GM19239 (cell line): ENCODE measurements around the gene OCIAD1.
"Not testable (repeated sequence)": the region's sequence is repeated elsewhere in the genome, so short reads cannot be mapped to it uniquely, and the experiment has no call there.

ENCODE experiments used
- DNase-seq: peaks from one replicate; pipeline ENCODE4 v3.0.0; 2011; ENCODE audit warnings: low spot score; ENCODE audit not compliant: insufficient read length
- FAIRE-seq: peaks from 2 replicates; lab custom pipeline; 2011; peaks lifted over from hg19 to GRCh38; lab: Jason Lieb, UNC

The OCIAD1 gene, protein sequence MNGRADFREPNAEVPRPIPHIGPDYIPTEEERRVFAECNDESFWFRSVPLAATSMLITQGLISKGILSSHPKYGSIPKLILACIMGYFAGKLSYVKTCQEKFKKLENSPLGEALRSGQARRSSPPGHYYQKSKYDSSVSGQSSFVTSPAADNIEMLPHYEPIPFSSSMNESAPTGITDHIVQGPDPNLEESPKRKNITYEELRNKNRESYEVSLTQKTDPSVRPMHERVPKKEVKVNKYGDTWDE

DNA sequence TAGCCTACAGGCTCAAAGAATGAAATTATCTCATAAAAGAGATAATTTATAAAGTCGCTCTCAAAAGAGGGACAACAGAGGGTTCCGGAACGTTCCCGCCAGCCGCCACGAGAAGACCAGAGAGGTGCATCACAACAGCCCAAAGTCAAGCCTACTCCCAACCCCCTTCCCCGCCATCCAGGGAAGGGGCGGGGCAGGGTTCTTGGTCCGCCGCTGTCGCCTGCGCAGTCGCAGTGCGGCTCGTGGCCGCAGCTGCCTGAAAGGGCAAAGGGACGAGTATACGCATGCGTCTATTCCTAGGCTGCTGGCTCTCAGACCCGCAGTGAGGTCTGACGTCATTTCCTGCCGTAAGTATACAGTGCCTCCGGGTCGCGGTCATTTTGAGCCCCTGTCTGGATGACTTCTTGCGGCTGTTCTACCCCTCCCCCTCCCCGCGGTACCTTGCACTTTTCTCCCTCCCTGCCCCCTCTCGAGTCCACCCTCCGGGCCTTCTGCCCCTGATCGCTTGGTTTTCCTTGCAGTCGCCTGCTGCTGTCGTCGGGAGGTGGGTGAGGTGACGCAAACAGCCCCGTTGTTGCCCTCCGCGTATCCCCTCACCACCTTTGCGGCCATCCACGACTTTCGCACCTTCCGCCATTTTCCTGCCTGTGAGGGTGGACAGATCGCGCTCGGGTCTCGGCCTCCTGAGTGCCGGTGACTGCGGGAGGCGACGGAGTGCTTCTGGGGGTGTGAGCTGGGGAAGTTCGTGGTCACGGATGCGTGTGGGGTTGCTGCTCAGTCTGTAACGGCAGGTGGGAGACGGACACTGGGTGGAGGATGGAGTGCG lies at the start of gene OCIAD1:
Gene OCIAD1 (plus strand): TSS at position 383 of the 826 bp plus-strand sequence. CDS start 1,537 bp downstream, outside the sequence.
- DNase-seq (peak; percentile 90), FAIRE-seq (peak; percentile 99)

DNA sequence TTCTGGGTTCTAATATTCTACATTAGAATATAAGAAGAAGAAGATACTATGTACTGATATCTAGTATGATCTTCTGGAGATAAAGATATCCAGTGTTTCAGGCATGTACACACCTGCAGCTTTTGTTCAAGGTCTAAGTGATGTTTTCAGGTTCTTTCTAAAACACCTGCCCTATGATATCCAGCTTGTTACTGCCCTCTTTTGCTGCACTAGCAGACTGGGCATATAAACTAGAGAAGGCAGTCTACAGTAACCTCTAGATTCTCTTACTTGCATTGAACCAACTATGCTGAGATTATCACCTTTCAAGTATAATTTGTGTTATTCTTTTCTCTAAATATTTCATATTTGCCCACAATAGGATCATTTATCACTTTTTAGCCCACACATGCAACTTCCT lies 48.9 kb upstream of the OCIAD1 start:
- DNase-seq (no peak), FAIRE-seq (peak; percentile 37)

DNA sequence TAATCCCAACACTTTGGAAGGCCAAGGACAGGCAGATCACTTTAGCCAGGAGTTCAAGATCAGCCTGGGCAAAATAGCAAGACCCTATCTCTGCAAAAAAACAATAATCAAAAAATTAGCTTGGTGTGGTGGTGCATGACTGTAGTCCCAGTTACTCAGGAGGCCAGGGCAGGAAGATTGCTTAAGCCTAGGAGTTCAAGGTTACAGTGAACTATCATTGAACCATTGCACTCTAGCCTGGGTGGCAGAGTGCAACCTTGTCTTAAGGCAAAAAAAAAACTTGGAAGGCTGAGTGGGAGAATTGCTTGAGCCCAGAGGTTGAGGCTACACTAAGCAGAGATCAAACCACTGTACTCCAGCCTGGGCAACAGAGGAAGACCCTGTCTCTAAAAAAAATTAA lies 45.6 kb upstream of the OCIAD1 start:
- no peak for DNase-seq
- FAIRE-seq = no peak

DNA sequence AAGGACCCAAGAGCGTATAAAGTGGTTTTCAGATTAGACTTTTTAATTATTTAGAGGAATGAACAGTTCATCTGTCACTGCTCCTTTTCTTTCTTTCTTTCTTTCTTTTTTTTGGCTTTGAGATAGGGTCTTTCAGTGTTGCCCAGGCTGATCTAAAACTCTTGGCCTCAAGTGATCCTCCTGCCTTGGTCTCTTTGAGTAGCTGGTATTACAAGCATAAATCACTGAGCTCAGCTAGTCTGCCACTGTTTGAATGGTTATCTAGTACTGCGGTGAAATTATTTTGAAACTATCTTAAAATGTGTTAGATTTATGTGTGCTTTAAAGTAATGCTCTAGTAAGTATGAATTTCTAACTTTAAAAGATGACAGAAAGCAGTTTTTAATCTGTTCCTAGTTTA lies 44.3 kb upstream of the OCIAD1 start:
- FAIRE-seq (no peak), DNase-seq (no peak)

DNA sequence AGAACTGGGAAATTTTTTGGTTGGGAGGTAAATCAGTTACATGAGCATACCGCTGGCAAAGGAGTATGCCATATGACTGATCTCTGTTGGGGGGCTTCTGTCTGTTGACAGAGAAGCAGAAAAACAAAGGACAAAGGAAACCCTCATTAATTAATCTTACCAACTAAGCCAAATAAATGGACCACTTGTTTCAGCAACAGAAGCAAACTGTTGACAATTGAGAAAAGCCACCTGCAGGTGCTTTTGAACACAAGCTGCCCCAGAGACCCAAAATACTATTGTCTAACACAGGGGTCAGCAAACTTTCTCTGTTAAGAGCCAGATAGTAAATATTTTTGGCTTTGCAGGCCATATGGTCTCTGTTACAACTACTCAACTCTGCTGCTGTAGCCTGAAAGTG lies 43.8 kb upstream of the OCIAD1 start:
- DNase-seq (no peak), FAIRE-seq (no peak)

DNA sequence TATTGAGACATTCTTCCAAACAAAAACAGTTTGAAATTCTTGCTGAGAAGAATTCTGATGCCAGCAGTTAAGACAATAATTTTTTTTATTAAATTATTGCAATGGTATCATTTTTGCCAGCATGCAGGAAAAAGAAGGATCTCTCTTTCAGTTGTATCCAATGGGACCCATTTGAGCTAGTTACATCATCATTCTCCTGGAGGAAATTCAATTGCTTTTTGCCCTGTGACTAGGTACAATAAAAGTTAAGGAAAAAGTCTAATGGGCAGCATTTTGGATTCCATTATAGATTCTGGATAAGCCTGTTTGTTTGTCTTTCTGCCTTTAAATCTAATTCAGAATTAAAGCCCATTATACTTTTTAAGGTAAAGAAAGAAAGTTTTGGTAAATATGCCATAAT lies 40.3 kb upstream of the OCIAD1 start:
- DNase-seq = no peak
- no peak for FAIRE-seq

DNA sequence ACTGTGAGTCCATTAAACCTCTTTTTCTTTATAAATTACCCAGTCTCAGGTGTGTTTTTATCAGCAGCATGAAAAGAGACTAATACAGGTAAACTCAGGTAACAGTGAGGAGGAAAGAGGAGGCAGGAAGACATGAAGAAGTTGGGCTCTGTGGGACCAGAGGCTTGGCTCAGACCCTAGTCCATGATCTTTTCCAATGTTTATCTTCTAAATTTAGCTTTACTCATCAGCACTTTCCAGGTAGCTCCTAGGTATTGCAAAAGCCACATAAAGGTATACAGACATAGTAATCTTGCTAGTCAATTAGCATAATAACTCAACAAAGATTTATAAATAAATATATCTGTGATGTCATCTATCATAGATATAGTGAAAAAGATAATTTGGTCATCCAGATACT lies 39.6 kb upstream of the OCIAD1 start:
- no peak for DNase-seq
- no peak for FAIRE-seq

DNA sequence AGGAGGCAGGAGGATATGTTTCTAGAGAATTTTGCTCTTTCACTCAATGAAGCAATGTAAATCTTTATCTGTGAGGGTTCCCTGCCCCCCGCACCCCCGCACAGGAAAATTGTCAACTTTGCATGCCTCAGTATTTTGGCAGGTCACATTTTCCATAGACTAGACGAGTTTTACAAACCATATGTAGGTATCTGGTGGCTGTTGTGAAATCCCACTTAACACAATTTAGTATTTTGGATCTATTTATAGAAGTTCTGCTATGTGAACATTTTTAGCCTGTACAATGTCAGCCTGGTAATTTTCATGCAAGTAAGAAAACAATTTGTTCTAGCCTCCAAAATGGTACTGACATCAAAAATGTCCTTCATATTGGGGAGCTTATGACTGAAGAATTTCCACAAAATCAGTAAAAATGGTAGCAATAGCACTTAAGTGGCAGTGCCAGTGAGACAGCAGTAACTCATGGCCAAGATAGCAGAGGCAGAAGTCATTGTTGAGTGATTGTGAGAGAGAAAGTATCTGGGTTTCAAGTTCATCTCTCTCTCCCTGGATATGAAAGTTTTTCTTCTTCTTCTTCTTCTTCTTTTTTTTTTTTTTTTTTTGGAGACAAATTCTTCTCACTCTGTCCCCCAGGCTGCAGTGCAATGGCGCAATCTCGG lies 38.4 kb upstream of the OCIAD1 start:
- FAIRE-seq (peak; percentile 78), DNase-seq (no peak)

DNA sequence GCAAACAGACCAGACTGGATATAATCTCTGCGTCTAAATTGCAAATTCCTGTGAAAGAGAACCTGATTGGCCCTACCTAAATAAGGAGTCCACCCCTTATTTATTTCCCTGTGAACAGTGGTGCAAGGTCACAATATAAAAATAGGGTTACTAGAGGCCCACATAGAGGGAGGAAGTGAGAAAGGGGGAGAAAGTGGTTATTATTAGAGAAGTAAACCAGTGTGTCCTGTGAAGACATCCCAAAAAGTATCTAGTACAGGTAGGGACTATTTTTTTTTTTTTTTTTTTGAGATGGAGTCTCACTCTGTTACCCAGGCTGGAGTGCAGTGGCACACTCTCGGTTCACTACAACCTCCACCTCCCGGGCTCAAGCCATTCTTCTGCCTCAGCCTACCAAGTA lies 35.8 kb upstream of the OCIAD1 start:
- no peak for DNase-seq
- peak; percentile 18 for FAIRE-seq

DNA sequence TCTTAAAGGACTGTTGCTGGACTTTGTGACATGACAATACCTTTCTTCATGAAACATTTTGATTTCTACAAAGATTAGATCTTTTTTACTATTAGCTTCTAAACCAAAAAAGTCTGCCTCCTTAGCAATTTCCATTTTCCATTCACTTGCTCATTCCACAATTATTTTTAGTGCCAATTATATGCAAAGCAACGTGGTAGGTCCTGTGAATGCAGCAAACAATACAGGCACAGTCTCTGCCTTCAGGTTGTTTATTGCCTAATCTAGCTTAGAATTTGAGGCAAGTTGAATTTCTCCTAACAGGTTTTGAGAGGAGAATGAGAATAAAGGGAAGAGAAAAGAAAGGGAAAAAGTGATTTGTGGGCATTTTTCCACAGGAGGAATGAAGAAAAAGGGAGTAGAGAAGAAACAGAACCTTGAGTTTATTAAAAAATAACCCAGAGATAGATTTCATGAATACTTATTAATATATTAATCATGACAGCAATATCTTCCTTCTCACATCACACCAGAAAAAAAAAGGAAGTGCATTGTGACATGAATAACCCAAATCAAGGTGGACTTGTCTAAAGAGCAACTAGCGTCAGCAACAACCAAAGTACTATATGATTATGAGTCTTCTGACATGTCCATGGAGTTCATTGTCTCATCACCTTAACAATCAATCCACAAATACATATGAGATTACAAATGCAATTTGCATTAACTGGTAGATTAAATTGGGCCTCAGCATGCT lies 34.5 kb upstream of the OCIAD1 start:
- FAIRE-seq (no peak), DNase-seq (no peak)

DNA sequence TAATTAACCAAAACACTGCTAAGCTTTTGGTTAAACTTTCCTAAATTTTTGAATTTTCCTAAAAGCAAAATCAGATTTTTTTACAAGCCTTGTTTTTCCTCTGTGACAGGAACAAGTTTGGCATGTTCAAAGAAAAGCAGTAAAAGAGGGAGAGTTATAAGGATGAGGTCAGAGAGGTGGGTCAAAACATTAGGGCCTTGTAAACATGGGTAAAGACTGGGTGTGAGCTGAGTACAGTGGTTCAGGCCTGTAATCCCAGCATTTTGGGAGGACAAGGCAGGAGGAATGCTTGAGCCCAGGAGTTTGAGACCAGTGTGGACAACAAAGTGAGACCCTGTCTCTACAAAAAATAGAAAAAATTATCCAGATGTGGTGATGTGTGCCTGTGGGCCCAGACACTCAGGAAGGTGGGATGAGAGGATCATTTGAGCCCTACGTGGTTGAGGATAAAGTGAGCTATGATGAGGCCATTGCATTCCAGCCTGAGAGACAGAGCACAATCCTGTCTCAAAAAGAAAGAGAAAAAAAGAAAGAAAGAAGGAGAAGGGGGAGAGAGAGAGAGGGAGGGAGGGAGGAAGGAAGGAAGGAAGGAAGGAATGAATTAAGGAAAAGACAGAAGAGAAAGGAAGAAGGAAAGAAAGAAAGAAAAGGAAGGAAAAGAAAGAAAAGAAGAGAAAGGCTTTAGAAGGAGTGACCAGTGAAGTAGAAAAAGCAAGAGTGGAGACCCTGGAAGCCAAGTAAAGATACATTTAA lies 33.8 kb upstream of the OCIAD1 start:
- FAIRE-seq (no peak), DNase-seq (no peak)

DNA sequence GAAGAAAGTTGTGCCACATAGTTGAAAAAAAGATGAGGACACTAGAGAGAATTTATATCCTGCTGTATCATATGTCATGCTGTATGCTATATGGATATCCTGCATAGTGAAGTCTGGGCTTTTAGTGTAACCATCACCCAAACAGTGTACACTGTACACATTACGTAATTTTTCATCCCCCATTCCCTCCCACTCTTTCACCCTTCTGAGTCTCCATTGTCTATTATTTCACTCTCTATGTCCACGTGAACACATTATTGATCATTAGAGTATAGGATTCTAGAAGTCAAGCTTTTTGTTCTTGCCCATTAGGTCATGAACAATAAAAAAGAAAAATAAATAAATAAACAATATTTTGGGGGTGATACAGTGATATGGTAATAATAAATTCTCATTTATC lies 32.8 kb upstream of the OCIAD1 start:
- FAIRE-seq = no peak
- DNase-seq = no peak

DNA sequence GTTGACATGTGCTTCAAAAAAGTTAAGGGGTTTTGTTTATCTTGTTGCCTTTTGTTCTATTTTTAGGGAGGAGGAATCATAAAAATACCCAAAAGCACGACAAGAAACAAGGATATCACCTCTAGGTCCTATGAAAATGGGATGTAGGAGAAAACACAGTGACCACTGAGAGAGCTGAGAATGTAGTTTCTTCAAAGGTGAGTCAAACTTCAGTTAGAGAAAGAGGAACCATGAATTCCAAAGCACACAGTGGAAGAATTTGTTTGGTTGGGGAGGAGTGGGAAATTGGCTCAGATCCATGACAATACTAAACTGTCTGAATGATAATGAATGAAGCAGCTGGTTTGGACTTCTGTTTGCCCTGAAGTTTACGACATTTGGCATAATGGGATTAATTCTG lies 31.7 kb upstream of the OCIAD1 start:
- no peak for FAIRE-seq
- DNase-seq = no peak

DNA sequence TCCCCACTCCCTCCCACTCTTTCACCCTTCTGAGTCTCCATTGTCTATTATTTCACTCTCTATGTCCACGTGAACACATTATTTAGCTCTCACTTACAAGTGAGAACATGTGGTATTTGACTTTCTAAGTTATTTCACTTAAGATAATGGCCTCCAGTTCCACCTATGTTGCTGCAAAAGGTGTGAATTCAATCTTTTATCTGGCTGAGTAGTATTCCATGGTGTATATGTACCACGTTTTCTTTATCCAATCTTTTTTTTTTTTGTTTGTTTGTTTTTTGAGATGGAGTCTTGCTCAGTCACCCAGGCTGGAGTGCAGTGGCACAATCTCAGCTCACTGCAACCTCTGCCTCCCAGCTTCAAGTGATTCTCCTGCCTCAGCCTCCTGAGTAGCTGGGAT lies 30.7 kb upstream of the OCIAD1 start:
- not testable (repeated sequence) for FAIRE-seq, DNase-seq

DNA sequence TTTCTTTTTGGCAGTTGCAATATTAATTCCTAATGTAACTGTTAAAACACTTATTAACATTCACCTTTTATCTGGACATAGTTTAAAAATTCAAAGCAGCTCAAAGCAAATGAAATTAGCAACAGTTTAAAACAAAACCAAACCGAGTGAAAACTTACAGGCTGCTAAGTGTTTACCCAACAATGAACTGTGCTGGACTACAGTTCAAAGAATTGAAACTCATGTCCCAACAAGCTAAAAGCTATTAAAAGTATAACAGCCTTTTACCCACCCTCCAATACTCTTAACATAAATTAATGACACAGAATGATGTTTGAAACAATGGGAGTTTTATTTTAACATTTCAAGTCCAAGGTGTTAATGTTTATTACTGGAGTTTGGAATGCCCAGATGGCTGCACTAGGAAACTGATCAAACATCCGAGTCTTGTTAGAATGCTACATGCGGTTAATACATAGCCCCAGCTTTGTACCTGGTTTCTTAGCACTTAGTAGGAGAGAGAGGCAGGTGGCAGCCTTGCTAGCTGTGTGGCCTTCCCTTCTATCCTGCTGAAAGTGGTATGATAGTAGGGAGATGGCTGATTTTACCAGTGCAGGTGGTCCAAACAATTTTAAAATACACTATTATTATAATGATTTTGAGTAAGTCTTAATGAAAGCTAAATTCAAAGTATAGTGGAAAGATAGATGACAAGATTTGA lies 29.7 kb upstream of the OCIAD1 start:
- no peak for FAIRE-seq
- DNase-seq = no peak

DNA sequence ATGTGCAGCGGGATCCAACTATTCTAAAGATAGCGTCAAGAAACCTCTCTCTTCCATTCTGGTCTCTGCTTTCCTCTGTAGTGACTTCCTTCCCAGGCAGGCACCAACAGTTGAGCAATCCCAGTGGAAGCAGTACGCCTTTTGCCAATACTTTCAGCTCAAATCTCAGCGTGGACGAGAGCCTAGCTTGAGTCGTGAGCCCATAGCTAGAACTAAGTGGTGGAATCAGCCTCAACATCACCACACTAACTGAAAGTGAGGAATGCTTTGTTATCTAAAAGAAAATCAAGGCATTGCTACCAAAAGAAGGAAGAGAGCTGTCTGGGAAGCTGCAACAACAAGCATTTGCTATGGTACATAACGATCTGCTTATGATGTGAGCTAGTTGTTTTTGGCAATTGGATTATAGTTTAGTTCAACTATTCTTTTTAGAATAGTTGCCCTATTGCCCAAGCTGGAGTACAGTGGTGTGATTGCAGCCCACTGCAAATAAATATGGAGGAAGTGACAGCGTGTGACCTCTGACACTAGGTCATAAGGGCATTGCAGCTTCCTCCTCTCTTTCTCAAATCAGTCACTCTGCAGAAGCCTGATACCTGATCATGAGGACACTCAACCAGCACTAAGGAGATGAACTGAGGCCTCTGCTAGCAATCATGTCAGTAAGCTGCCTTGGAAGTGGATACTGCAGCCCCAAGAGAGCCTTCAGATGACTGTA lies 26.1 kb upstream of the OCIAD1 start:
- DNase-seq (no peak), FAIRE-seq (no peak)

DNA sequence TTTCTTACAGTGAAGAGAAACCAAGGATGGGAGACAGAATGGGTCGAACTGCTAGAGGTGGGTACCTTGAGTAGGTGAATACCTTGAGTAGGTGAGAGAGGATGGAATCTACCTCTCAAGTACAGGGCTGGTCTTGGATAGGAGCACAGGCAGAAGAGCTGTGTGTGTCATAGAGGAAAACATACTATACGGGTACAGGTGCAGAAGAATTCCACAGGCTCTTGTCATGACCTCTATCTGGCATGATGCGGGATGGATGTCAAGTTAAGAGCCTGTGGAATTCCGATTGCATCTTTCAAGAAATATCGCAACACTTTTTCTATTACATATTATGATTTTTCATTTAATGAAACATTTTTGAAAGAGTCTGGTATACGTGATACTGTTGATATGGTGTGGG lies 18.0 kb upstream of the OCIAD1 start:
- no peak for DNase-seq
- no peak for FAIRE-seq

DNA sequence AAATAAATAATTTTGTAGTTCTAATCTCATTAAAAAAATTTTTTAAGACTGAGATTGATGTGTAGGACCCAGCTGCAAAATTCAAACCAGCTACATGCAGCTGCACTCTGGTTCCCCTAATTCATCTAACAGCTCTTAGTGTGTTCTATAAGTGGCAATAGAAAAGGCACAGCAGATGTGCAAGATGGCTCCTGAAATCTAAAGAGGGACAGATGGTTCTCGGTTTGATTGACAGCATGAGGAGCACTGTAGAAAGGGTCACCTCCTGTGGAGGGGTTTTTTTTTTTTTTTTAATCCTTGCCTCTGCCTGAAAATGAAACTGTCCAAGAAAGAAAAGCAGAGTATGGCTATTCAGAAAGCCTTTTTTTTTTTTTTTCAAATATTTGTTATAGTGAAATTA lies 16.9 kb upstream of the OCIAD1 start:
- DNase-seq (peak; percentile 20), FAIRE-seq (peak; percentile 92)

DNA sequence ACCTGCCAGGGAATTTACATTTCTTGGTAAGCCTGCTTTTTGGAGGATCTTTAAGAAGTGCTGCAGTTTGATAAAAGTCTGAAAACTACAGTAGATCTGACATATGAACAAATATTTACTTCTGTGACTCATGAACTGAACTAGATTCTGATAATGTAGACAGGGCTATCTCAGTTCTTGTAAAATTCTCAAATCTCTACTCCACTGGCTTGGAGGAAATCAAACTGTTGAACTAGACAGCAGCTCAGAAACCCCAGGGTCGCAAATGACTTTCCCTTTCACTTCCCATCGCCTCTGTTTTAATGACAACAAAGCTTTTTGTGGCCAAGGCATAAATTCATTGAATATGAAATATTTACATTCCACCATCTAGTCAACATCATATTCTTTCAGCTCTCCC lies 15.4 kb upstream of the OCIAD1 start:
- FAIRE-seq = peak; percentile 93
- DNase-seq = no peak
